Prostate gland (tissue), 2 donors: ENCODE results near the gene FBXL17. TPM values are rescaled to one million over a fixed set of nuclear protein-coding genes. Genes with fewer than 3 reads are reported as not detected.

Experiments used
- DNase-seq: peaks from one replicate; pipeline ENCODE4 v3.0.0-alpha.2; 2019; ENCODE audit warnings: low spot score
- H3K27ac ChIP-seq, 2 donors: fragments of 200-600 bp; sonication (generic); 2 replicates each; pipeline ENCODE4 v1.5.1; 2017 to 2019
- H3K27me3 ChIP-seq: fragments of 200-600 bp; sonication (generic); replicated peaks from 2 replicates; pipeline ENCODE4 v1.5.1; 2019; ENCODE audit not compliant: insufficient read depth
- H3K36me3 ChIP-seq, 2 donors: fragments of 200-600 bp; sonication (generic); 1 replicate in 1 of 2; 2 replicates in 1 of 2; pipeline versions ENCODE4 v1.5.1 to v1.8.1; 2017 to 2019
- H3K4me1 ChIP-seq: fragments of 200-600 bp; sonication (generic); replicated peaks from 2 replicates; pipeline ENCODE4 v1.5.1; 2019
- H3K4me3 ChIP-seq, 2 donors: fragments of 200-600 bp; sonication (generic); 2 replicates each; pipeline ENCODE4 v1.5.1; 2017 to 2019
- H3K9me3 ChIP-seq: fragments of 200-600 bp; sonication (generic); 2 replicates; pipeline ENCODE4 v1.5.1; 2017
- POLR2A ChIP-seq: fragments of 450-650 bp; IDR thresholded peaks from one replicate; pipeline ENCODE4 v1.6.1; 2016; ENCODE audit warnings: antibody characterized with exemption, mild to moderate bottlenecking
- POLR2AphosphoS5 ChIP-seq: sonication (generic); formaldehyde crosslinking; IDR thresholded peaks from one replicate; pipeline ENCODE4 v1.6.1; 2017; ENCODE audit warnings: antibody characterized with exemption
- WGBS: methylation state at CpG from one replicate; pipeline ENCODE4 v1.1.5; 2018; 5-methylcytosine and 5-hydroxymethylcytosine counted together
- intact Hi-C: fragments of 100-400 bp; cut with DNase I; formaldehyde crosslinking; loops from one replicate; pipeline ENCODE4 v1.14.2; 2022
- total RNA-seq, 2 donors: library from RNA; depleted of rRNA; stranded (reverse); fragments of >200 nt; gene quantifications; one replicate each; pipeline ENCODE4 v1.1.0, GENCODE V29; 2016
- TF ChIP-seq, protein P1 (sequence below), 4 experiments: fragments of 200-600 bp in 2 of 4; fragments of 450-650 bp in 2 of 4; sonication (generic) in 2 of 4; IDR thresholded peaks; 1 replicate in 3 of 4; 2 replicates in 1 of 4; pipeline ENCODE4 v1.5.1; 2016 to 2019; ENCODE audit warnings: antibody characterized with exemption in 4 of 4, mild to moderate bottlenecking in 2 of 4, moderate library complexity in 2 of 4

The FBXL17 gene
- total RNA-seq, 2 donors from 2014 or later, result 14.8 to 30.4 TPM

- H3K36me3 ChIP-seq, result no peaks in the 10 kb centered on the region
- H3K4me1 ChIP-seq, result no peaks in the 10 kb centered on the region
- no peak overlapping the region for H3K27ac ChIP-seq
- no peak overlapping the region for H3K4me3 ChIP-seq
- intact Hi-C loops, result no loop called here
- TF ChIP-seq, protein P1, sequence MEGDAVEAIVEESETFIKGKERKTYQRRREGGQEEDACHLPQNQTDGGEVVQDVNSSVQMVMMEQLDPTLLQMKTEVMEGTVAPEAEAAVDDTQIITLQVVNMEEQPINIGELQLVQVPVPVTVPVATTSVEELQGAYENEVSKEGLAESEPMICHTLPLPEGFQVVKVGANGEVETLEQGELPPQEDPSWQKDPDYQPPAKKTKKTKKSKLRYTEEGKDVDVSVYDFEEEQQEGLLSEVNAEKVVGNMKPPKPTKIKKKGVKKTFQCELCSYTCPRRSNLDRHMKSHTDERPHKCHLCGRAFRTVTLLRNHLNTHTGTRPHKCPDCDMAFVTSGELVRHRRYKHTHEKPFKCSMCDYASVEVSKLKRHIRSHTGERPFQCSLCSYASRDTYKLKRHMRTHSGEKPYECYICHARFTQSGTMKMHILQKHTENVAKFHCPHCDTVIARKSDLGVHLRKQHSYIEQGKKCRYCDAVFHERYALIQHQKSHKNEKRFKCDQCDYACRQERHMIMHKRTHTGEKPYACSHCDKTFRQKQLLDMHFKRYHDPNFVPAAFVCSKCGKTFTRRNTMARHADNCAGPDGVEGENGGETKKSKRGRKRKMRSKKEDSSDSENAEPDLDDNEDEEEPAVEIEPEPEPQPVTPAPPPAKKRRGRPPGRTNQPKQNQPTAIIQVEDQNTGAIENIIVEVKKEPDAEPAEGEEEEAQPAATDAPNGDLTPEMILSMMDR (IDR thresholded peaks at IDR 0.05), result no peak
- TF ChIP-seq POLR2A, result no peak
- no peak for TF ChIP-seq POLR2AphosphoS5
- no peak for DNase-seq
- no peaks in the 10 kb centered on the region for H3K9me3 ChIP-seq
- no peaks in the 10 kb centered on the region for H3K27me3 ChIP-seq
- 88% methylated on average over 3 of the region's 3 CpGs for WGBS
Observed at GRCh38 chr5:107933326-107933725, 448.6 kb downstream of the FBXL17 start.

GRCh38 chr5:107930891-107931290, 451.0 kb downstream of the FBXL17 start:
- no peaks in the 10 kb centered on the region for H3K4me1 ChIP-seq
- intact Hi-C loops, result no loop called here
- no peaks in the 10 kb centered on the region for H3K36me3 ChIP-seq
- no peak for DNase-seq
- WGBS, result 64% methylated on average over 1 of the region's 1 CpG
- no peaks in the 10 kb centered on the region for H3K27me3 ChIP-seq
- TF ChIP-seq POLR2A, result no peak
- TF ChIP-seq, protein P1 (IDR thresholded peaks at IDR 0.05), result no peak
- no peak for TF ChIP-seq POLR2AphosphoS5
- H3K4me3 ChIP-seq, result no peak overlapping the region
- H3K9me3 ChIP-seq, result no peaks in the 10 kb centered on the region
- no peak overlapping the region for H3K27ac ChIP-seq

- H3K27ac ChIP-seq, result no peak overlapping the region
- 89% methylated on average over 3 of the region's 3 CpGs for WGBS
- intact Hi-C loops, result no loop called here
- no peaks in the 10 kb centered on the region for H3K36me3 ChIP-seq
- H3K4me3 ChIP-seq, result no peak overlapping the region
- no peaks in the 10 kb centered on the region for H3K4me1 ChIP-seq
- H3K27me3 ChIP-seq, result no peaks in the 10 kb centered on the region
- TF ChIP-seq POLR2A (no peak), POLR2AphosphoS5 (no peak)
- TF ChIP-seq, protein P1 (IDR thresholded peaks at IDR 0.05), result no peak
- no peaks in the 10 kb centered on the region for H3K9me3 ChIP-seq
- no peak for DNase-seq
Observed at GRCh38 chr5:107930092-107930491, 451.8 kb downstream of the FBXL17 start.

DNA sequence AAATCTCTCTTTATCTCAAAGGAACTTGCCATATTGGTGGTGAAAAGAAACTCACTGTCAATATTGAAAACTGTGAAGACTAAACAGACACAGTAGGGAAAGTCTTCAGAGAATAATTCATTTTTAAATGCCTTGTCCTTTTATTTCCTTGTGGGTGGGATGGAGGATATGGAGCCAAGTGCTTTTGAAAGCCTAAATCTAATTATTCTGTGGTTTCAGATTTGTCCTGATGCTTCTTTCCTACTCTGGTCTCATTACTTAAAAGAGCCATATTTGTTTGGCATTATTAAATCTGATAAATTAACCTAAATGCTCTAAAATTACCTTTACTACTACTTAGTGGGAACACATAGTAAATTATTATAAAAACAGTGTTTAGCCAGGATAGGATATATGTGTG, 452.8 kb downstream of the FBXL17 start:
- DNase-seq, result no peak
- no peak for TF ChIP-seq POLR2AphosphoS5
- TF ChIP-seq POLR2A, result no peak
- TF ChIP-seq, protein P1 (IDR thresholded peaks at IDR 0.05), result no peak
- Histone ChIP-seq H3K9me3 (no peaks in the 10 kb centered on the region), H3K4me3 (no peak overlapping the region), H3K27ac (no peak overlapping the region), H3K4me1 (no peaks in the 10 kb centered on the region), H3K36me3 (no peaks in the 10 kb centered on the region), H3K27me3 (no peaks in the 10 kb centered on the region)
- intact Hi-C loops, result no loop called here

DNA sequence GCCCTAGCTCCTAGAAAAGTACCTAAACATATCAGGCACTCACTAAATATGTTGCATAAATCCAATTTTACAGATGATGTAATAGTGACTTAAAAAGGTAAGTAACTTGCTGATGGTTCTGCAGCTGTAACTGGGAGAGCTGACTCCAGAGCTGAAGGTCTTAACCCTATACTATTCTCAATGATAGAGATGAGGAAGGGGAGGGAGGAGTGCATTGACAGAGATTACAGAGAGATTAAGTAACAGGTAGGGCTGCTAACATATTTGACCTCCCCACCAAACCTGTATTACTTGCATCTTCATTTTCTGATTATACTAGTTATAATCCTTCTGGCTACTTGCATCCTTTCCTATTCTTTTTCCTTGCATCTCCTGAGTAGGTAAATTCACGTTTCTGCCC, 455.8 kb downstream of the FBXL17 start:
- DNase-seq, result no peak
- Histone ChIP-seq H3K9me3 (no peaks in the 10 kb centered on the region), H3K4me3 (no peak overlapping the region), H3K27me3 (no peaks in the 10 kb centered on the region), H3K36me3 (no peaks in the 10 kb centered on the region), H3K27ac (no peak overlapping the region), H3K4me1 (no peaks in the 10 kb centered on the region)
- intact Hi-C loops, result no loop called here
- TF ChIP-seq POLR2A (no peak), POLR2AphosphoS5 (no peak)
- TF ChIP-seq, protein P1 (IDR thresholded peaks at IDR 0.05), result no peak
- 61% methylated on average over 1 of the region's 1 CpG for WGBS
